ENCODE results near the gene IQGAP3.
"Not testable (repeated sequence)": the region's sequence is repeated elsewhere in the genome, so short reads cannot be mapped to it uniquely, and the experiment has no call there.

The IQGAP3 gene

DNA sequence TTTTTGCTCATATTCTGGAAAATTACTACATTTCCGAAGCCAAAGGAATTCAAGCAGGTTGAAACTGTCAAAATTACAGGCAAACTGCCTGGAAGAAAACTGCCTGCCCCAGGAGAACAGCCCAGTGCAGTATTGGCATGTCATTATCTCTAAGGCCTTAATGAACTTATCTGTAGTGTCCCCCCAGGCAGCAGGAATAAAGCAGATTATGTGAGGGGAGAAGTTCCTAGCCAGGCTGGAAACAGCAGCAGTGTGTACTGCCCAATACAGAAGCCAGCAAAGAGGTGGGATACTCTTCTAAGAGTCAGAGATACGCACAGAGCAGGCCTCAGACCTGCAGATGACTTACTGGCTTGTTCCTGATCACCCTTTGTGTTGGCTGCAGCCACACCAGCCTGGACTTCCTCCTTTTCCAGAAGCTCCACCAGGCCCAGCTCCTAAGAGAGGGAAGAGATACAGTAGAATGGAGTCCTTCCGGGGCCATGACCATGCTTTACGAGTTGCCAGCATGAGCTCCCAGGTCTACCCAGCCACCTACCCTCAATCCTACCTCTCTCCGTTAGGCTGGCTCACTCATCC lies 11.7 kb downstream of the IQGAP3 start:
- DNase-seq, result no peak

DNA sequence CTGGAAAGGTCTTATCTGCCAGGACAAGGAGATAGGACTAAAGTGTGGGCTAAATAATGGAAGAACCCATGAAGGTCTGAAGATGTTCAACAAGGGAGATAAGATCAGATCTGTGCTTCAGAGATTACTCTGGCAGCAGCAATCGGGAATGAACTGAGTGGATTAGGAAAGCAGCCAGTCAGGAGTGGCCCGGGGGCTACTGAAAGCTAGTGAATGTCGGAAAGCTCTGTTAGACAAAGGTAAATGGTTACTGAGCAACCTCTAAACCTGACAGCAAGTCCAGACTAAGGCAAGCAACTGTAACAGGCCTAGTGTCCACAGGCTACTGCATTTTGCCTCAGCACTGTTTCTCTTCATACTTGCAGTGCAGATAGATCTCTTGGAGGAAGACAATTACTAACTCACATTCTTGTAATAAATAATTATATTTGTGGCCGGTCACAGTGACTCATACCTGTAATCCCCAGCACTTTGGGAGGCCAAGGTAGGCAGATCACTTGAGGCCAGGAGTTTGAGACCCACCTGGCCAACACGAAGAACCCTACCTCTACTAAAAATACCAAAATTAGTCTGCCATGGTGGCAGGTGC lies 12.5 kb downstream of the IQGAP3 start:
- no peak for DNase-seq

DNA sequence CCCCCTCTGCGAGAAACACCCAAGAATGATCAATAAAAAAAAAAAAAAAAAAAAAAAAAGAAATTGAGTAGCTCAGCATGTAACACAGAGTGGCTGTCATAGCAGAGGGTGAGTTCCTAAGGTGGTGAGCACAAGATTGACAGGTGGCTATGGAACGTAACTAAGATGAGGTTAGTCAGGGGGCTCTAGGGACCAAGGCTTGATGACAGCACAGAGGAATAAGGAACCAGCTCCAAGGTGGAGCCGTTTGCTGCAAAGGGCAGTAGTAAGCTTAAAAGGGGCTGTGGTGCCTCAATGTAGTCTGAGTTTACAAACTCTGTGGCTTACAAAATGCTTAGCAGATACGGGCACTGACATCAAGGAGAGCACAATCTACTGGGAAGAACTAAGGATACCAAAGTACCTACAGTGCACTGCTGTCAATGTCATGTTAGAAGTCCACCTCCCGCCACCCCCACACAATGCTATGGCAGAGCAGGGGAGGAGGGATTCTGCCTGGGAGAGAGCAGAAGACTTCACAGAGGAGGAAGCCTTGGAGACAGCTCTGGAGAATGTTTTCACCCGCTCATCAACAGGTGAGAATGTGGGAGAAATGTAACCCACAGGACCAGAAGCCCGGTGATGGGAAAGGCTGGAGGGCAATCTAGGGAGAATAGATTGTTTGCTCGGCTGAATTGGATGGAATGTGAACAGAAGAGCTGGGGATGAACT lies 13.1 kb downstream of the IQGAP3 start:
- DNase-seq, result no peak

DNA sequence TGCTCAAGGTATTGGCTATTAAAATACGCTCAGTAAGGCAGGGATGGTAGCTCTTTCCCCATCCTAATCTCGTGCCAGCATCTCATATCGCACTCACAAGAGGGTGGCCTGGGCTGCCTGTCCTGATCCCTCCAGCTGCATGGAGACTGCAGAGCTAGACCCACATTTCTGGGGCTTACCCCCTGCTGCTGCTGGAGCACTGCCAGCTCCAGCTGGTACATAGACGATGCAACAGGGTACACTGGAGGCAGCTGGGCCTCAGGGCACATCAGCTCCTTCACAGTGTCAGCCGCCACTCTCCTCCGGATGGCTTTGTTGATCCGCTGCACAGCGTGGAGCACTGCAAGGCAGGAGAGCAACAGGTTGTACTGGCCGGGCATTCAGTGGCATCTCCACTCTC lies 16.0 kb downstream of the IQGAP3 start:
- no peak for DNase-seq

DNA sequence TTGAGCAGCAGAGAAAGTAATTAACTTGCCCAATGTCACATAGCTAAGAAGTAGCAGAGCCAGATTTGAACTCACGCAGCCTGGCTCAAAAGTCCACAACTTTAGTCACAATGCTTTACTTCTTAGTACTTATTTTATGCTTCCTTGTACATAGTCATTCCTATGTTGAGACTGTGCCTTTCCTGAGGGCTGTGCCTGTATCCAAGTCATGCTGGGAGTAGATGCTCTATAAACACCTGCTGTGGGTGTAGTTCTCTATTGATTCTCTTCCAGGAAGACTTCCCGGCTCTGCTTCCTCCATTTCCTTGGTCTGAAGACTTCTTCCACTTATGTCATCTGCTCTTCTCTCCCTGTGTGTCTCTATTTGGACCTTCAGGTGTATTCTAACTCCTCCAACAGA lies 16.6 kb downstream of the IQGAP3 start:
- DNase-seq, result no peak

DNA sequence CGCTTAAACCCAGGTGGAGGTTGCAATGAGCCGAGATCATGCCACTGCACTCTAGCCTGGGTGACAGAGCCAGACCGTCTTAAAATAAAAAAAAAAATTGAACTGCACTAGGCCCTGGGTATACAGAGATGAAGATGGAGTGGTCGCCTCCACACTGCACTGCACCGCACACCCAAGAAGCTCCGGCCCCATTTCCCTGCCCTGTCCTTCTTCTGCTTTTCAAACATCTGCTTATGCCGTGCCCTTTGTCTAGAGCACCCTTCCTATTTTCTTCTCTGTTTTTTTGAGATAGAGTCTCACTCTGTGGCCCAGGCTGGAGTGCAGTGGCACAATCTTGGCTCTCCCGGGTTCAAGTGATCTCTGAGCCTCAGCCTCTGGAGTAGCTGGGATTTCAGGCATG lies 17.4 kb downstream of the IQGAP3 start:
- no peak for DNase-seq

DNA sequence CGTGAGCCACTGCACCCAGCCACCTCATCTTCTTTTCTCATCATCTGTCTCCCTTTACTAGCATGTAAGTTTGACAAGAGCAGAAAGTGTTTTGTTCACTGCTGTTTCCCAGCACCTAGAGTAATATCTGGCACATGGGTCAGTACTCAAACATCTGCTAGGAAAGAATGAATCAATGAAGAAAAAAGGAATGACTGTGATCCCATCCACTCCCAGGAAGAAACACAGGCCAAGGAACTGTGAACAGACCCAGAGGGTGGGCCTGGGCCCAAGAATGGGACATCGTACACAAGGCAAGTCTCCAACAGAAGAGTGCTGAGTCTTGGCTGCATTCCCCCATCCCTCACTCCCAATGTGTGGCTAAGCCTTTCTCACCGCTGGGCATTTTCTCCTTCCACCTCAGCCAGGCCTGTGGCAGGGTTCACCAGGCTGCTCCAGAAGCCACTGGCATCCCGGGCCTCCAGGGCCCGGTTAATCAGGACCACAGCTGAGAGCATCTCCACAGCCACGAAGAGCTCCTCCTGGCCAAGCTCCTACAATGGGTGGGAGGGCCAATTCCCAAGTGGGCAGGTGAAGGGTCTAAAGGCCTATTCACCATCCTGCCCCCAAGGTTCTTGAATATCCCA lies 18.4 kb downstream of the IQGAP3 start:
- DNase-seq, result no peak

DNA sequence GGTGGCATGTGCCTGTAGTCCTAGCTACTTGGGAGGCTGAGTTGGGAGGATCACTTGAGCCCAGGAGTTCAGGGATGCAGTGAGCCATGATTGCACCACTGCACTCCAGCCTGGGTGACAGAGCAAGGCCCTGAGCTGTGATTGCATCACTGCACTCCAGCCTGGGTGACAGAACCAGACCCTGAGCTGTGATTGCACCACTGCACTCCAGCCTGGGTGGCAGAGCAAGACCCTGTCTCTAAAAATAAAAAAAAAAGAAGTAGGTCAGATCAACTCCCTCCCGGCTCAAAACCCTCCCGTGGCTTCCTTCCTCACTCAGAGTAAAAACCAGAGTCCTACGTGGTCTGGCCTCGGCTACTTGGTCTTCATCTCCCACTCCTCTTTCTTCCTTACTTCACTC lies 19.4 kb downstream of the IQGAP3 start:
- not testable (repeated sequence) for DNase-seq

DNA sequence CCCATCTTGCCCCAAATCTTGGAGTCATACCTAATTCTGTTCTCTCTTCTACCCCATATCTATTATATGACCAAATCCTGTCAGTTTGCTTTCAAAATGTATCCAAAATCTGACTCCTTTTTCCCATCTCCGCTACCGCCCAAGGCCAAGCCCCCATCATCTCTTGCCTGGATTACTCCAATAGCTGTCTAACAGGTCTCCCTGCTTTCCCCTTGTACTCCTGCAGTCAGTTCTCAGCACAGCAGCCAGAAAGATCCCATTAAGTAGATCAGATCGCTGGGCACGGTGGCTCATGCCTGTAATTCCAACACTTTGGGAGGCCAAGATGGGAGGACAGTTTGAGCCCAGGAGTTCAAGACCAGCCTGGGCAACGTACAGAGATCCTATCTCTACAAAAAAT lies 19.8 kb downstream of the IQGAP3 start:
- DNase-seq, result no peak

DNA sequence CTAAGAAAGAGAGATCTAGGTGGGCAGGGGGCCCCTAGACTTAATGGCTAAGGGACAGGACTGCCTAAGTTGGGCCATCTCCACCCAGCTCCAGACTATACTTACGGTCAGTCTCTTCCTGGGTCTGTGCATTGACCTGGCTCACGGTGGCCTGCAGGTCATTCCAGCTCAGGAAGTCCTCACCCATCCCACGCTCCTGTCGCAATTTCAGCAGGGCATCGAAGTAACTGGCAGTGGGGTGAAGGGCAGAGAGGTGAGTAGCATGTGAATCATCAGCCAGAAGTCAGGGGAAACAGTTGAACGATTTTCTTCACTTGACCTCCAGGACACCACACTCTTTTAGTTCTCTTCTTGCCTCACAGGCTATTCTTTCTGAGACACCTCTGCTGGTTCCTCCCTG lies 20.5 kb downstream of the IQGAP3 start:
- DNase-seq, result no peak

DNA sequence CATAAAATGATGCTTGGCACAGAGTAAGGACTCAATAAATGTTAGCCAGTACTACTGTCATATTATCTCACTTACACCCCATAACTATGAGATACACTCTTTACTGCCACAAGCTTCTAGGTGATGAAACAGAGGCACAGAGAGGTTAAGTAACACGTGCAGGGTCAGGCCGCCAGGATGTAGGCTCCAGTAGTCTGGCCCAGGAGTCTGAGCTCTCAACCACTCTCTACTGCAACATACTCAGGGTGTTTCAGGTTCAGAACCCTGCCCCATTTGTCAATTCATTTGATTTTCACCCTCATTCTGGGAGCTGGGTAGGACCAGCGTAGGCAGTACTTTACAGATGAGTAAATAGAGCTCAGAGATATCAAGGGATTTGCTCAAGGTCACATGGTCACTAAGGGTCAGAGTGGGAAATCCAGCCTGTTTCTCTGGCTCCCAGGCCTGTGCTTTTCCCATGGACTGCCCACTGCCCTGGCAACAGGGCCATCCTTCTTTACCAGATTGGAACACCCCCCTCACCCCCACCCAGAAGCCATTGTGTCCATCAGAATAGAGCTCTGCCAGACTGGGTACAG lies 21.2 kb downstream of the IQGAP3 start:
- DNase-seq, result no peak

DNA sequence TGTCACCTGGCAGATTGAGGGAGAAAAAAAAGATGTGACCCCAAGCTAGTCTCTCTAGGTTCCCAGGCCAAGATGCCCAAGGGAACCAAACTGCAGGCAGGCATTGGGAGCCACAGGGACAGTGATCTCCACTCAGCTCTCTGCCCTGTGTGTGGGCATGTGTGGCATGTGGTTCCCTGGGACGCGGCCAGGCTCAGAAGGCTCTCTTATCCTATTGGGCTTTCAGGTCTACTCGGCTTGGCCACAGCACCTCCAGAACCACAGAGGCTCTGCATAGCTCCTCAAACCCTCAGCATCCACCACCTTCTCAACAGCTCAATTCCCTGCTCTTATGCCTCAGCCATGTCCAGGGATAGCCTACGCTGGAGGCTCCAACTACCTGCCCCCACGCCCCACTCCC lies 22.0 kb downstream of the IQGAP3 start:
- no peak for DNase-seq

DNA sequence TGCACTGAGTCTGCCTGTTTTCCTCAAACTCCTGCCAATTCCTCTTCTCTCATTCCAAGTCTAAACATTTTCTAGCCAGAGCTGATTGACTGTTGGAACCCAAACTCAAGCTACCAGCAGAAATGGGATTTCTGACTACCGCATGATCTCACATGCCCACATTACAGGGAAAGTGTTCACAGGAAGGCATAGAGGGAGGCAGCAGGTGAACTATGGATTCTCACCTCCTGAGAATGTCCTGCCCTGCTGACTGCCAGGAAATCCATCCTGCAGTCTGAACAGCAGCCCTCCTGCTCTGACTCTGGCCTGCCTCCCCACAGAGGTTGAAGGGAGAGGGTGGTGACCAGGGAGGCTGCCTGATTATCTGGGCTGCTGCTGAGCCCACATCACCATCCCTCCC lies 22.5 kb downstream of the IQGAP3 start:
- DNase-seq, result no peak

DNA sequence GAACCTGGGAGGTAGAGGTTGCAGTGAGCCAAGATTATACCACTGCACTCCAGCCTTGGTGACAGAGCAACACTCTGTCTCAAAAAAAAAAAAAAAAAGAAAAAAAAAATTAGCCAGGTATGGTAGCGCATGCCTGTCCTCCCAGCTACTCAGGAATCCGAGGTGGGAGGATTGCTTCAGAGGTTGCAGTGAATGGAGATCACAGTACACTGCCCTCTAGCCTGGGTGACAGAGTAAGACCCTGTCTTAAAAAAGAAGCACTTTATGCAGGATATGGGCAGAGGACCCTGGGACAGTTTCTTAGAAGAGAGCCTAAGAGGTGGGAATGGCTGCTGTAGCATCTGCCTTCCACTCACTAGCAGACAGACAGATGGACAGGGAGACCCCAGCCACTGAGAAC lies 23.0 kb downstream of the IQGAP3 start:
- no peak for DNase-seq

DNA sequence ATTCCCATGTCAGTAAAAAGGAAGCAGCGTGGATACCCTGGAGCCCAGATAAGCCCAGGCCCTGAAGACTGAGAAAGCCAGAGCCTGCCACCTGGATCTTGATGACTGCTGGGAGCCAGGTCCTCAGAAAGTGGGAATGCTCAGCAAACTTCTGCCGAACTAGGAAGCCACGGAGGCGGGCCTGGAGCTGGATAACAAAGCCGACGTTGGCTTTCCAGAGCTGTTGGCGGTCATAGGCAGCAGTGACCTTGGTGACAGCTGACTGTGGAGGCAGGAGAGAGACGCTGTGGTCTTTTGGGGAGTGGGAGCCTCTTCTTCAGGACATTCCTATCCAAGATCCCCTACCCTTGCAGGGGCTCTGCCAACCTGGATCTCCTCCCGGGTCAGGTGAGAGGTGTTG lies 24.4 kb downstream of the IQGAP3 start:
- DNase-seq, result no peak

DNA sequence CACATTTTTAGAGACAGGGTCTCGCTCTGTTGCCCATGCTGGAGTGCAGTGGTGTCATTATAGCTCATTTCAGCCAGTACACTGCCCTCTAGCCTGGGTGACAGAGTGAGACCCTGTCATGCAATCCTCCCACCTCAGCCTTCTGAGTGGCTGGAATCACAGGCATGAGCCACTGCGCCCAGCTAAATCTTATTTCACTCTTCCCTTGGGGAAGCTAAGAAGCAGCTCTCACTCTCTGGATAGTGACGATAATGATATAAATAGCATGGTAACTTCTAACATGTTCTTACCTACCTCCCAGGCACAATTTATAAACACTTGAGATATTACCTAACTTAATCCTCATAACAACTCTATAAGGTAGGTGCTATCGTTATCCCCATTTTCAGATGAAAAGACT lies 24.9 kb downstream of the IQGAP3 start:
- DNase-seq, result no peak

DNA sequence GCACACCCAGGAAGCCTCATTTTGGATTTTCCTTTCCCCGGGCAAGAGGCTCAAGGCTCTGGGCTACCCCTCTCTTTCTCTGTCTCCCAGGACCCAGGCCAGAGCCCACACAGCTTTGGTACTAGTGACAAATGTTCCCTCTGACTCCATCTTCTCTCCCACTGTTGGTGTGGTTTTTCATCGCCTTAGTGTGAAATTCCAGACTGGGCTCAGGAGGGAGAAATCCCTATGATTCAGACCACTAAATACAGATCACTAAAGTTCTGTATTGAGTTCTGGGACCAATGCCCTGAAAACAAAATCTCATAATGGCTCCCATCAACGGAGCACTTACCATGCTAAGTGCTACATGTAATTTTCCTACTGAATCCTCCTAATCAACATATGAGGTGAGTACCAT lies 26.1 kb downstream of the IQGAP3 start:
- no peak for DNase-seq

DNA sequence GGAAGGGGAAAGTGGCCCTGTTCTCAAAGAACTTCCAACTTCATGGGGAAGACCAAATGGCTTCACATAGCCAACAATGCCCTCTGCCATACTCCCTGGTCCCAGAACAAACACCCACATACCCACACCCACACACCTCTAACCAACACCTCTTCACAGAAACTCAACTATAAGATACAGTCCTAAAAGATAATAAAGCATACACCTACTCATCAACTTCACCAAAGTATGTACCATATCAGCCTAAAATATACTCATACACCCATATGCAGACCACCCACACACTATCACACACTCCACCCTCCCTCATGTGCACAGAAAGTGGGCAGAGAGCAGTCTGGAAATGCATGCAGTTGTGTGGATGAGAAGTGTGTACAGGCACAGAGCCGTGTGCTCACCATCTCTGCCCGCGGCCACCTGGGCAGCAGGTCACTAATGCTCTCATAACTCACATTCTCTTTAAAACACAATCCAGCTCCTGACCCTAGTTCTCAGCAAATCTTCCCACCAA lies 27.7 kb downstream of the IQGAP3 start:
- DNase-seq, result no peak

DNA sequence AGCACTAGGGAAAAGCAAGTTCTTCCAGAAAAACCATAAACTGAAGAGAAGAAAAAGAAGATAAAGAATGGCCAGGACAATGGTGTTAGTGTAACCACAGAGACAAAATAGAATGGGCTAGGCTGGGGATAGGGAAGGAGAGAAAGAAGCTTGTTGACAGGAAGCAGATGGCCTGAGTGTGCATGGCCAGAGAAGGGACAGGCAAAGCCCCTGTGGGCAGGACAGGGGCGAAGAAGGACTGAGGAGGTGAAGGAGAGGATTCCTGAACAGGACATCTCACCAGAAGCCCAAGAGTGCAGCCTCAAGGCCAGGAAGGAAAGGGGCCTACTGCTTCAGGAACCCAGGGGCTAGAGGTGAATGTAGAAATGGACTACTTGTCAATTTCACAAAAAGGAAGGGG lies 29.3 kb downstream of the IQGAP3 start:
- no peak for DNase-seq

DNA sequence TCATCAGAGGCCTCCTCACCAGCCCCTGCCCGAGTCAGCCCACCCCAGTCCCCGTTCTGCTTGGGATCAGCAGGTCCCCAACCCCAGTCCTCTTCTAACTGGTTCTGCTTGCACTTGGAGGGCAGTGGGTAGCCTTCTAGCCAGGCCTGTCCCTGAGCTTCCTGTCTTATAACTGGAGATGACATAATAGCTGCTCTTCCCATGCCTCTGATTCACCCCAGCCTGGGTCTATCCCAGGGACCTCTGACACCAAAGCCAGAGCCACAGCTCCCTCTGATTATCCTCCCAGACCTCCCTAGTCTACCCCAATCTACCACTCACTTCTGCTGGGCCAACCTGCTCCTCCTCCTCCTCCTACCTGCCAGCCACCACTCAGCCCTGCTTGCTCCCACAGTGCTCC lies 31.4 kb downstream of the IQGAP3 start:
- no peak for DNase-seq

DNA sequence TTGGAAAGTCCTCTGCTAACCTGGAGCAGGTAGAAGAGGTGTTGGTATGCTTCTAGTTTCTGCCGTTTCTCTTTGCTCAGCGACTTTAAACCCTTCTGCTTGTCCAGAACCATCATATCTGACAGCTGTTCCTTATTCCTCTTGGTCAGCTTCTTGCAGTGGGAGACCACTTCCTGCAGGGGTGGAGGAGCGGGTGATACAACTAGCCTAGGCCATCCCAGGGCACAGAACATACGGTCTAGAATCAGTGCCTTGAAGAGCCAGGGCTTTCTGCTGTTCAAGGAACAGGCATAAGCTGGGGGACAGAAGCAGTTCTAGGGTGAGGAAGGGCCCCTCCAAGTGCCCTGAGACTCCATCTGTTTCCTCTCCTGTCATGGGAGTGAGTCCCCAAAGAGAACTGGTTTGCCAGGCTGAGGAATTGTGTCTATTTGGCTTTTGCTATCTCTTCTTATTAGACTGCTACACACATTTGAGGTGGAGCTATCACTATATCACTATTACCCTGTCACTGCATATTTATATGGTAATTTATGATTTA lies 32.5 kb downstream of the IQGAP3 start:
- no peak for DNase-seq

DNA sequence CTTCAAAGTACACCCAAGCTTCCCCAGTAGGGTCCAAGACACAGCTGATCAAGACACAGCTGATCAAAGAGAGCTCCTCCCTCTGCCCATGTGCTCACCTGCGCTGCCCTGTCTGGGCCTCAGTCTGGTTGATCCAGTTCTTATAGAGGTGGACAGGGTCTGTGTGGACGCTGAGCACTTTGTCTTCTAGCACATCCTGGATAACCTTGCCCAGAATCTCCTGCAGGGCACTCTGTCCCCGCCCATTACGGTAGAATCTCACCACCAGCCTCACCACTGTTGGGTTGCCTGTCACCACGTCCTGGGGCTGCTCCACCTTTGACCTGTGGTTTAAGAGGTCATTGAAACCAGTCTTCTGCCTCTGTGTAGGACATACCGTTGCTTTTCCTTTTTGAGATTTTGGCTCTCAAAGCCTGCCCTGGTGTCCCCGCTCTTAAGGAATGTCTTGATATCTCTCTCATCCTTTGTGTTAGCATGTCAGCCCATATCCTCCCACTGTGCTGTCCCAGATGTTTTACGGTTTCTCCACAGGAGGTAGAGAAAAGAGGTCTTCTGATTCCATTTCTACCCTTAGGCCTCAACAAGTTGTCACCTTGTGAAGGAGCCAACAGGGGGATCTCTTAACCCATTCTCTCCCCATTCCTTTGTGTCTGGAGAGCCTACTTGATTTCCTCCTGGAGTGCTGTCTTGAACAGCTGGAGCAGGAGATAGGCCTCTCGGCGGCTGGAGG lies 33.5 kb downstream of the IQGAP3 start:
- no peak for DNase-seq

DNA sequence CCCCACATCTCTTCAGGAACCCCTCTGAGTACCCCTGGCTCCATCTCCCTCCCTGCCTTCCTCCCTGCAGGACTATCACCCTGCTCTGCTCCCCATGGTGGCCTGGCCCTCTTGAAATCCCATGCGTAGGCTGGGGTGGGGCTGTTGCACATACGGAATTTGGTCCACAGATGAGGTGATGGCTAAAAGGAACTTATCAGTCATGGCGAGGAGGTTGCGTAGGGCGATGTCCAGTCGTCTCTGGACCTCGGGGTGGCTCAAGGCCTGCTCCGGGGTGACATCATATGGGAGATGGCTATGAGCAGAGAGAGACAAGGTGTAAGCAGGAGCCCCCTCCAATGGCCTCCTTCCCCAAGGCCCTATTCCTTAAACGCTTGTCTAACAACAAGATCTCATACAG lies 35.3 kb downstream of the IQGAP3 start:
- no peak for DNase-seq

Data from activated CD4-positive, alpha-beta T cell treated with anti-CD3 and anti-CD28 coated beads, Interleukin-2, amount 50 U/mL, for 1 hour (primary cell).